Bronchial epithelial cell (primary cell): ENCODE measurements around the gene RASGRF2. TPM values are rescaled to one million over a fixed set of nuclear protein-coding genes. Genes with fewer than 3 reads are reported as not detected.

Experiments used
- DNase-seq: peaks from one replicate; pipeline ENCODE4 v3.0.0-alpha.2; 2010; ENCODE audit warnings: low read depth
- FAIRE-seq: peaks from 2 replicates; lab custom pipeline; 2011; peaks lifted over from hg19 to GRCh38; lab: Jason Lieb, UNC
- H3K27me3 ChIP-seq: 2 replicates; pipeline ENCODE4 v1.5.1; 2011; ENCODE audit warnings: low read length; ENCODE audit not compliant: control insufficient read depth, insufficient read depth
- H3K36me3 ChIP-seq: 2 replicates; pipeline ENCODE4 v1.5.1; 2011; ENCODE audit warnings: low read length; ENCODE audit not compliant: control insufficient read depth, insufficient read depth
- H3K4me3 ChIP-seq: 2 replicates; pipeline ENCODE4 v1.5.1; 2011; ENCODE audit warnings: mild to moderate bottlenecking, low read depth, low read length, control low read depth
- CTCF ChIP-seq: IDR thresholded peaks from 2 replicates; pipeline ENCODE4 v1.5.1; 2011; ENCODE audit warnings: mild to moderate bottlenecking, moderate library complexity, low read length, control low read depth, inconsistent platforms; ENCODE audit not compliant: insufficient read depth, severe bottlenecking
- total RNA-seq: library from RNA; depleted of rRNA; stranded (reverse); fragments of >200 nt; gene quantifications from 2 replicates; pipeline ENCODE4 v1.2.1, GENCODE V29; 2014

Gene RASGRF2
- total RNA-seq, 1 donor from 2014 or later, result 0.53 TPM

- FAIRE-seq (no peak), DNase-seq (no peak)
- Histone ChIP-seq H3K27me3 (no peaks in the 10 kb centered on the region), H3K4me3 (no peak overlapping the region), H3K36me3 (no peaks in the 10 kb centered on the region)
- no peak for TF ChIP-seq CTCF
Measured at GRCh38 chr5:81137833-81138232, 177.7 kb downstream of the RASGRF2 start.

GRCh38 chr5:81140441-81140840 lies 180.3 kb downstream of the RASGRF2 start:
- H3K36me3 ChIP-seq, result no peaks in the 10 kb centered on the region
- no peak overlapping the region for H3K4me3 ChIP-seq
- H3K27me3 ChIP-seq, result no peaks in the 10 kb centered on the region
- no peak for TF ChIP-seq CTCF
- FAIRE-seq (no peak), DNase-seq (no peak)

- FAIRE-seq, result no peak
- Histone ChIP-seq H3K4me3 (no peak overlapping the region), H3K27me3 (no peaks in the 10 kb centered on the region), H3K36me3 (no peaks in the 10 kb centered on the region)
- no peak for DNase-seq
- TF ChIP-seq CTCF, result no peak
Measured at GRCh38 chr5:81140943-81141342, 180.8 kb downstream of the RASGRF2 start.

- TF ChIP-seq CTCF, result no peak
- H3K27me3 ChIP-seq, result no peaks in the 10 kb centered on the region
- no peaks in the 10 kb centered on the region for H3K36me3 ChIP-seq
- FAIRE-seq, result no peak
- DNase-seq, result no peak
- H3K4me3 ChIP-seq, result no peak overlapping the region
Measured at GRCh38 chr5:81142108-81142507, 181.9 kb downstream of the RASGRF2 start.

- no peak for FAIRE-seq
- Histone ChIP-seq H3K4me3 (no peak overlapping the region), H3K36me3 (no peaks in the 10 kb centered on the region), H3K27me3 (no peaks in the 10 kb centered on the region)
- DNase-seq, result no peak
- no peak for TF ChIP-seq CTCF
Measured at GRCh38 chr5:81145329-81145935, 185.3 kb downstream of the RASGRF2 start.

- no peak for DNase-seq
- no peaks in the 10 kb centered on the region for H3K36me3 ChIP-seq
Measured at GRCh38 chr5:81146031-81146430, 185.9 kb downstream of the RASGRF2 start.

More at GRCh38 chr5:81146031-81146430, 185.9 kb downstream of the RASGRF2 start:
- TF ChIP-seq CTCF, result no peak
- H3K27me3 ChIP-seq, result no peaks in the 10 kb centered on the region
- no peak overlapping the region for H3K4me3 ChIP-seq
- no peak for FAIRE-seq
